ENCODE data around the gene GLO1. TPM values are rescaled to one million over a fixed set of nuclear protein-coding genes. Genes with fewer than 3 reads are reported as not detected.

GLO1 gene
- total RNA-seq, 4 donors from 2014 or later = 86.3 to 138 (median 116) TPM

DNA sequence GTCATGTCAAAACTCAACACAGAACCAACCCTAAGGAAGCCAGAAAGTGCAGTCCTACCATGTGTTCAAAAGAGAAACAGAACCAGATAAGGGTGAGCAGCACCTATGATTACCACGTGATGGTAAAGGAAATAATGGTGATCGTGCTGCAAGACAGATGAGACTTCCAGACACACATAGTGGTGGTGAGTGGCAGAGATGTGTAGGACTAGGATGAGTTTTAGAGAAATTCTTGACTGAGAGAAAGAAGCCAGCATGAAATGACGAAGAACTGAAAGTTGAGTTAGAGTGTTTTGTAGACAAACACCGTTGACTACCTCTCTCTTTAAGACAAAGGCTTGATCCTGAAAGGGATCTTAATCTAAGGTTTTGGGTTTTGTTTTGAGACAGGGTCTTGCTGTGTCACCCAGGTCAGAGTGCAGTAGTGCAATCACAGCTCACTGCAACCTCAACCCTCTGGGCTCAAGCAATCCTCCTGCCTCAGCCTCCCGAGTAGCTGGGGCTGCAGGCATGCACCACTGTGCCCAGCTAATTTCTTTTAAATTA is 52.7 kb downstream of the GLO1 start:
- Histone ChIP-seq H3K27me3 (no peaks in the 10 kb centered on the region), H3K4me1 (peaks cover 5 to 6% of the 10 kb centered on the region in 2 donors), H3K9me3 (no peaks in the 10 kb centered on the region), H3K36me3 (no peaks in the 10 kb centered on the region), H3K27ac (no peak overlapping the region), H3K4me3 (no peak overlapping the region)
- intact Hi-C loops (cut with DNase I; ENCODE audit: low total_unique reads) = no loop called here
- in situ Hi-C loops (cut with MboI; ENCODE audit: low sequenced_read_pairs in 4 of 4) = no loop called here
- TF ChIP-seq POLR2A (IDR thresholded peaks at IDR 0.05) = no peak
- TF ChIP-seq, protein P1, sequence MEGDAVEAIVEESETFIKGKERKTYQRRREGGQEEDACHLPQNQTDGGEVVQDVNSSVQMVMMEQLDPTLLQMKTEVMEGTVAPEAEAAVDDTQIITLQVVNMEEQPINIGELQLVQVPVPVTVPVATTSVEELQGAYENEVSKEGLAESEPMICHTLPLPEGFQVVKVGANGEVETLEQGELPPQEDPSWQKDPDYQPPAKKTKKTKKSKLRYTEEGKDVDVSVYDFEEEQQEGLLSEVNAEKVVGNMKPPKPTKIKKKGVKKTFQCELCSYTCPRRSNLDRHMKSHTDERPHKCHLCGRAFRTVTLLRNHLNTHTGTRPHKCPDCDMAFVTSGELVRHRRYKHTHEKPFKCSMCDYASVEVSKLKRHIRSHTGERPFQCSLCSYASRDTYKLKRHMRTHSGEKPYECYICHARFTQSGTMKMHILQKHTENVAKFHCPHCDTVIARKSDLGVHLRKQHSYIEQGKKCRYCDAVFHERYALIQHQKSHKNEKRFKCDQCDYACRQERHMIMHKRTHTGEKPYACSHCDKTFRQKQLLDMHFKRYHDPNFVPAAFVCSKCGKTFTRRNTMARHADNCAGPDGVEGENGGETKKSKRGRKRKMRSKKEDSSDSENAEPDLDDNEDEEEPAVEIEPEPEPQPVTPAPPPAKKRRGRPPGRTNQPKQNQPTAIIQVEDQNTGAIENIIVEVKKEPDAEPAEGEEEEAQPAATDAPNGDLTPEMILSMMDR (IDR thresholded peaks at IDR 0.05 in 4 of 5, conservative IDR thresholded peaks at IDR 0.05 in 1 of 5) = no peak
- ATAC-seq (no peak), DNase-seq (no peak)

DNA sequence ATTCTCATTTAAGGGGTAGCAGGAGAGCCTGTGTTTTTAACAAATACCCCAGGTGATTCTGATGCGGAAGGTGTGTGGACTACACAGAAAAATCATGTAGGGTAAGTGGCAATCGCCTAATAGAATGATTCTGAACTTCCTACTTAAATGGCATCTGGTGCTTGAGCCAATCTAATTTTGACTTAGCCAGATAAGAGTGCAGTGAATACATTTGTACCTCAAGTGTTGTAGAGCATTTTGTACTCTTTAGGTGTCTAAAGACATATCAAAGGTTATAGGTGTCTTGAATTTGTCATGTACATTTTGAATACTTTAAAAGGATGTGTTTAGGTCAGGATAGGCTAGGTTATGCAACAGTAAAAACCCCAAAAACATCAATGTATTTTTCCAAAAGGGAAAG is 53.2 kb downstream of the GLO1 start:
- Histone ChIP-seq H3K36me3 (no peaks in the 10 kb centered on the region), H3K4me3 (no peak overlapping the region), H3K27me3 (no peaks in the 10 kb centered on the region), H3K4me1 (peaks cover 10 to 11% of the 10 kb centered on the region in 2 donors), H3K27ac (no peak overlapping the region), H3K9me3 (no peaks in the 10 kb centered on the region)
- DNase-seq (no peak), ATAC-seq (no peak)
- intact Hi-C loops (cut with DNase I; ENCODE audit: low total_unique reads) (no loop called here), in situ Hi-C loops (cut with MboI; ENCODE audit: low sequenced_read_pairs in 4 of 4) (no loop called here)
- TF ChIP-seq POLR2A (IDR thresholded peaks at IDR 0.05) = no peak
- TF ChIP-seq, protein P1 (IDR thresholded peaks at IDR 0.05 in 4 of 5, conservative IDR thresholded peaks at IDR 0.05 in 1 of 5) = no peak

DNA sequence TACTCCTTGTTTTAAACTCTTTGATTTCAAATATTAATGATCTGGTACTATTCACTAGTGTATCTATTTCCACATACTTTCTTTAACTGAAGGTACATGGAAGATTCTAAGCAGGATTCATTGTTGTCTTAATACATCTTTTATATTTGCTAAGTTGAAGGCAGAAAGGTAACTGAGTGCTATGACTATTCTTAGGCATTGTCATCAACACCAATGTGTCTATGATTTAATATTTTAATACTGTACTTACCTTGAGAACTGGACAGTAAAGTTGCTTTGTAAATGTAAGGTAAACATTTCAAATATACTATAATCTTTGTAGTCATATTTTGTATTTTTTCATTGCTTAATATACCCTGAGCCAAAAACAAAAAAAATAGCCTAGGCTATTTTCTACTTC is 54.3 kb downstream of the GLO1 start:
- H3K9me3 ChIP-seq = no peaks in the 10 kb centered on the region
- no peak overlapping the region for H3K27ac ChIP-seq
- no peak overlapping the region for H3K4me3 ChIP-seq
- no peaks in the 10 kb centered on the region for H3K36me3 ChIP-seq
- in situ Hi-C loops (cut with MboI; ENCODE audit: low sequenced_read_pairs in 4 of 4) (no loop called here), intact Hi-C loops (cut with DNase I; ENCODE audit: low total_unique reads) (no loop called here)
- H3K4me1 ChIP-seq = peaks cover 11 to 16% of the 10 kb centered on the region in 2 donors
- ATAC-seq (no peak), DNase-seq (no peak)
- no peaks in the 10 kb centered on the region for H3K27me3 ChIP-seq
- TF ChIP-seq, protein P1 (IDR thresholded peaks at IDR 0.05 in 4 of 5, conservative IDR thresholded peaks at IDR 0.05 in 1 of 5) = no peak
- TF ChIP-seq POLR2A (IDR thresholded peaks at IDR 0.05) = no peak

DNA sequence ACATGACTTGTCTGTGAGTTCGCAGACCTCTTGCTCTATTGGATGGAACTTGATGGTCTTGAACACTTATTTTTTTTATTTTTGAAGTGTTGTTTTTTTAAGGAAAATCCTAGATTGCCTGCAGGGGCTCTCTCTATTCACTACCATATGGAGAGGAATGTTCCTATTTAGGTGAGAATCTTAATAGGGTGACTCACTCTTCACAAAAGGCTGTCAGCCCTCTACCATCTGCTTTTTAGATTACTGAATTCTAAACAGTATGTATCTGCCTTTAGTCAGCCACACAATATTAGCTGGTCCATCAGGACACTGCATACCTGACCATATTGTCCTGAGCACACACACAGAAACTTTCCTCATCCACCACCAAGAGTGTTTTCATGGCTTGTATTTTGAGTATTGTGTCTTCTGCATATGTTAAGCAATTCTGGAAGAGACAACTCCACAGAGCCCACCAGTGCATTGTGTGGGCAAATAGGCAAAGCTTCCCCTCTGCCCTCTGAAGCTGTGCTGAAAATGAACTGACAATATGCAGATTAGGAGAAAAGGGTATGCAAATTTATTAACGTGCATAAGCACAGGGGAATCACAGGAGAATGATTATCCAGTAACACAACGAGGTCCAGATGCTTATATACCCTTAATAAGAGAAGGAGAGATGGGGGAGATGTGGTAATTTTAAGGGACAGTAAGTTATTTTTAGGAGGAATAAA is 56.6 kb downstream of the GLO1 start:
- H3K27ac ChIP-seq = no peak overlapping the region
- ATAC-seq (no peak), DNase-seq (no peak)
- H3K4me1 ChIP-seq = peaks cover 11 to 19% of the 10 kb centered on the region in 2 donors
- no peaks in the 10 kb centered on the region for H3K27me3 ChIP-seq
- H3K36me3 ChIP-seq = no peaks in the 10 kb centered on the region
- intact Hi-C loops (cut with DNase I; ENCODE audit: low total_unique reads) (no loop called here), in situ Hi-C loops (cut with MboI; ENCODE audit: low sequenced_read_pairs in 4 of 4) (no loop called here)
- H3K9me3 ChIP-seq = no peaks in the 10 kb centered on the region
- no peak overlapping the region for H3K4me3 ChIP-seq
- TF ChIP-seq, protein P1 (IDR thresholded peaks at IDR 0.05 in 4 of 5, conservative IDR thresholded peaks at IDR 0.05 in 1 of 5) = no peak
- no peak for TF ChIP-seq POLR2A (IDR thresholded peaks at IDR 0.05)
